GM13977 (cell line): Measurements from ENCODE around the gene ARID1B.

Source experiments
- DNase-seq: peaks from one replicate; pipeline ENCODE4 v3.0.0; 2012; ENCODE audit warnings: low spot score
- CTCF ChIP-seq: IDR thresholded peaks from 2 replicates; pipeline ENCODE4 v1.5.1; 2012; ENCODE audit warnings: mild to moderate bottlenecking, control low read depth; ENCODE audit not compliant: insufficient read depth; ENCODE audit errors: extremely low read depth, missing control alignments
- in situ Hi-C: fragments of 300-500 bp; cut with MboI; formaldehyde crosslinking; loops from one replicate; pipeline ENCODE4 v1.12.0; 2022; ENCODE audit warnings: low sequenced_read_pairs, low pct_unique_long_range_greater_than_20kb, mixed read lengths, inconsistent platforms; ENCODE audit not compliant: unreplicated experiment

The ARID1B gene

GRCh38 chr6:157224951-157225574 is 447.9 kb downstream of the ARID1B start:
- no peak for DNase-seq
- in situ Hi-C loops, result no loop called here
- no peak for TF ChIP-seq CTCF

GRCh38 chr6:157225575-157225995 is 448.4 kb downstream of the ARID1B start:
- no peak for DNase-seq
- no peak for TF ChIP-seq CTCF
- in situ Hi-C loops, result no loop called here

GRCh38 chr6:157226026-157226625 is 448.9 kb downstream of the ARID1B start:
- no peak for TF ChIP-seq CTCF
- DNase-seq, result no peak
- in situ Hi-C loops, result no loop called here

- no peak for DNase-seq
- in situ Hi-C loops, result no loop called here
- no peak for TF ChIP-seq CTCF
These were observed 449.6 kb downstream of the ARID1B start for GRCh38 chr6:157226761-157227160.

- in situ Hi-C loops, result no loop called here
- TF ChIP-seq CTCF, result peak; percentile 14
- no peak for DNase-seq
These were observed 450.3 kb downstream of the ARID1B start for GRCh38 chr6:157227202-157228166.

- DNase-seq, result no peak
- TF ChIP-seq CTCF, result no peak
- in situ Hi-C loops, result no loop called here
These were observed 451.4 kb downstream of the ARID1B start for GRCh38 chr6:157228426-157229131.
